Upper lobe of left lung (tissue), 6 donors: ENCODE results near the gene MAGEL2. TPM values are rescaled to one million over a fixed set of nuclear protein-coding genes. Genes with fewer than 3 reads are reported as not detected.

ENCODE experiments used
- ATAC-seq, 2 donors: fragments of 200-7000 bp; cut with Tn5 transposase; one replicate each; pipeline ENCODE4 v1.9.1; 2022; ENCODE audit warnings: mild to moderate bottlenecking in 2 of 2, moderate library complexity in 2 of 2; ENCODE audit not compliant: low FRiP score in 2 of 2
- DNase-seq, 2 donors: peaks; one replicate each; pipeline ENCODE4 v3.0.0-alpha.2; 2019 to 2020
- H3K27ac ChIP-seq, 4 donors: fragments of 200-600 bp; sonication (generic); one replicate each; pipeline ENCODE4 v1.5.1; 2016 to 2019
- H3K27me3 ChIP-seq, 4 donors: fragments of 200-600 bp; sonication (generic); one replicate each; pipeline ENCODE4 v1.5.1; 2017 to 2019
- H3K36me3 ChIP-seq, 4 donors: fragments of 200-600 bp; sonication (generic); one replicate each; pipeline ENCODE4 v1.5.1; 2016 to 2019
- H3K4me1 ChIP-seq, 4 donors: fragments of 200-600 bp; sonication (generic); one replicate each; pipeline ENCODE4 v1.5.1; 2018 to 2019
- H3K4me3 ChIP-seq, 4 donors: fragments of 200-600 bp; sonication (generic); one replicate each; pipeline ENCODE4 v1.5.1; 2017 to 2019; ENCODE audit warnings: mild to moderate bottlenecking in 2 of 4, moderate library complexity in 1 of 4
- H3K9me3 ChIP-seq, 4 donors: fragments of 200-600 bp; sonication (generic); one replicate each; pipeline ENCODE4 v1.5.1; 2018 to 2019
- EP300 ChIP-seq, 4 donors: sonication (generic); formaldehyde crosslinking; IDR thresholded peaks; one replicate each; pipeline ENCODE4 v1.5.1; 2017; ENCODE audit warnings: antibody characterized with exemption in 4 of 4, control low read depth in 2 of 4
- POLR2A ChIP-seq, 4 donors: fragments of 450-650 bp; IDR thresholded peaks; one replicate each; pipeline ENCODE4 v1.5.1; 2016 to 2017; ENCODE audit warnings: antibody characterized with exemption in 4 of 4, mild to moderate bottlenecking in 2 of 4
- POLR2AphosphoS5 ChIP-seq, 2 donors: sonication (generic); formaldehyde crosslinking; IDR thresholded peaks; one replicate each; pipeline ENCODE4 v1.5.1; 2017; ENCODE audit warnings: antibody characterized with exemption in 2 of 2
- WGBS, 2 donors: methylation state at CpG; one replicate each; pipeline ENCODE4 v1.1.5; 2017 to 2018; 5-methylcytosine and 5-hydroxymethylcytosine counted together
- total RNA-seq, 6 donors: library from RNA; depleted of rRNA in 4 of 6; stranded (reverse); fragments of >200 nt in 4 of 6; gene quantifications; one replicate each; pipeline versions ENCODE4 v1.1.0 to v1.2.1, GENCODE V29; 2016 to 2021
- TF ChIP-seq, protein P1 (sequence below), 6 experiments: fragments of 450-650 bp in 4 of 6; fragments of 200-600 bp in 2 of 6; sonication (generic) in 2 of 6; IDR thresholded peaks; one replicate each; pipeline ENCODE4 v1.5.1; 2016 to 2019; ENCODE audit warnings: antibody characterized with exemption in 6 of 6
- donor health status: DM: no; HTN: no; CAD: no; lungs with moderate emphysema.
- donor health status: DM: no; HTN: yes; CAD: no; lungs with severe emphysema.

MAGEL2 gene
- total RNA-seq, 6 donors from 2014 or later = 0.14 to 0.24 TPM; not detected in 4

DNA sequence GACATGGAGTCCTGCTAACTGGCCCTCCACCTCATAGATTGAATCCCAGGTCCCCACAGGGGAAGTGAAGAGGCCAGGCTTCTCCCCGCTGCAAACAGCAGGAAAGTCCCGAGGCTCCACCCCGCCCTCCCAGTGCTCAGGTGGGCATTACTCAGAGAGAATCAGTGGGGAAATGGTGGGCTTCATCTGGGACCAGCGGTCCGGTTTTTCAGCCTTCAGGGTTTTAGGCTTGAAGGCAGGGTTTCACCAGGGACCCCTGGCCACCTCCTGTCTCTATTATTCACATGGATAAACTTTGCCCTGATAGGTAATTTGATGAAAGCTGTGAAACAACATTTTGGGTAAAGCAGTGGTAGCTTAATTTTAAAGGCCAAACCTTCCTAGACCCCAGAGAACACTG, 50.9 kb downstream of the MAGEL2 start:
- 72 to 100% methylated on average over 2 to 5 of the region's 5 CpGs for WGBS, 2 donors
- no peak for DNase-seq
- Histone ChIP-seq H3K4me1 (no peaks in the 10 kb centered on the region), H3K27me3 (no peaks in the 10 kb centered on the region), H3K4me3 (no peak overlapping the region), H3K36me3 (no peaks in the 10 kb centered on the region), H3K9me3 (no peaks in the 10 kb centered on the region), H3K27ac (no peak overlapping the region)
- TF ChIP-seq, protein P1, sequence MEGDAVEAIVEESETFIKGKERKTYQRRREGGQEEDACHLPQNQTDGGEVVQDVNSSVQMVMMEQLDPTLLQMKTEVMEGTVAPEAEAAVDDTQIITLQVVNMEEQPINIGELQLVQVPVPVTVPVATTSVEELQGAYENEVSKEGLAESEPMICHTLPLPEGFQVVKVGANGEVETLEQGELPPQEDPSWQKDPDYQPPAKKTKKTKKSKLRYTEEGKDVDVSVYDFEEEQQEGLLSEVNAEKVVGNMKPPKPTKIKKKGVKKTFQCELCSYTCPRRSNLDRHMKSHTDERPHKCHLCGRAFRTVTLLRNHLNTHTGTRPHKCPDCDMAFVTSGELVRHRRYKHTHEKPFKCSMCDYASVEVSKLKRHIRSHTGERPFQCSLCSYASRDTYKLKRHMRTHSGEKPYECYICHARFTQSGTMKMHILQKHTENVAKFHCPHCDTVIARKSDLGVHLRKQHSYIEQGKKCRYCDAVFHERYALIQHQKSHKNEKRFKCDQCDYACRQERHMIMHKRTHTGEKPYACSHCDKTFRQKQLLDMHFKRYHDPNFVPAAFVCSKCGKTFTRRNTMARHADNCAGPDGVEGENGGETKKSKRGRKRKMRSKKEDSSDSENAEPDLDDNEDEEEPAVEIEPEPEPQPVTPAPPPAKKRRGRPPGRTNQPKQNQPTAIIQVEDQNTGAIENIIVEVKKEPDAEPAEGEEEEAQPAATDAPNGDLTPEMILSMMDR (IDR thresholded peaks at IDR 0.05) = no peak
- TF ChIP-seq POLR2A (IDR thresholded peaks at IDR 0.05) (no peak), POLR2AphosphoS5 (IDR thresholded peaks at IDR 0.05) (no peak), EP300 (IDR thresholded peaks at IDR 0.05) (no peak)
- no peak for ATAC-seq

DNA sequence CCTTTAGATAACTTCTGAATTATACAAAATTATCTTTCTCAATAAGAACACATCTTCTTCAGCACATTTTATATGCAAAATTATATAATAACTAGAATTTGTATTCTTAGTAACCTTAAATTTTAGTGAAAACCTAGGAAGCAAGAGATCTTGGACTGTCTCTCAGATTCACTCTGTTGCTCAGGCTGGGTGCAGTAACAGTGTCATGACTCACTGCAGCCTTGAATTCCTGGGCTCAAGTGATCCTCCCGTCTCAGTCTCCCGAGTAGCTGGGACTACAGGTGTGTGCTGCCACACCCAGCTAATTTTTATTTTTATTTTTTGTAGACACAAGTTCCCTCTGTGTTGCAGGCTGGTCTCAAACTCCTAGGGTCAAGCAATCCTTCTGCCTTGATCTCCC, 52.3 kb downstream of the MAGEL2 start:
- H3K4me3 ChIP-seq = no peak overlapping the region
- no peaks in the 10 kb centered on the region for H3K36me3 ChIP-seq
- TF ChIP-seq POLR2AphosphoS5 (IDR thresholded peaks at IDR 0.05) = no peak
- no peak overlapping the region for H3K27ac ChIP-seq
- 40 to 51% methylated on average over 2 of the region's 2 CpGs for WGBS, 2 donors
- DNase-seq (no peak), ATAC-seq (no peak)
- no peaks in the 10 kb centered on the region for H3K4me1 ChIP-seq
- no peaks in the 10 kb centered on the region for H3K27me3 ChIP-seq
- no peaks in the 10 kb centered on the region for H3K9me3 ChIP-seq

DNA sequence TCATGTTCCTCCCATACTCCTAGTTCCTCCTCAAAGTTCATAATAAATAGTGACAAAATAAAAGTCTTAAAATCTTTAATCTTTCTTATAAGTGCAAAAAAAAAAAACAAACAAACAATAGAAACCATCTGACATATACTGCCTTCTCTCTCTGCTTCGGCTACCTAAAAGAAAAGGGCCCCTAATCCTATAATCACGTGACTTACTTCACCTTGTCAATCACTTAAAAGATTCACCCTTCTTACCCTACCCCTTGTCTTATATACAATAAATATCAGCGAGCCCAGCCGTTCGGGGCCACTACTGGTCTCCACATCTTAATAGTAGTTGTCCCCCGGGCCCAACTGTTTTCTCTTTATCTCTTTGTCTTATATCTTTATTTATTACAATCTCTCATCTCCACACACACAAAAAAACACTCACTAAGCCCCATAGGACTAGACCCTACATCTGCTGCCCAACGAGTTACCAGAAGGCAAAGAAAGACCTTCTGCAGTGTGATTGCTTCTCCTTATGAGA, 53.4 kb downstream of the MAGEL2 start:
- WGBS, 2 donors = 76 to 78% methylated on average over 7 of the region's 7 CpGs
- no peak for DNase-seq
- H3K27ac ChIP-seq = no peak overlapping the region

More for the DNA sequence above, 53.4 kb downstream of the MAGEL2 start:
- no peaks in the 10 kb centered on the region for H3K9me3 ChIP-seq
- no peak for ATAC-seq
- no peaks in the 10 kb centered on the region for H3K4me1 ChIP-seq
- H3K4me3 ChIP-seq = no peak overlapping the region
- no peaks in the 10 kb centered on the region for H3K27me3 ChIP-seq
- TF ChIP-seq POLR2AphosphoS5 (IDR thresholded peaks at IDR 0.05) = no peak
- TF ChIP-seq POLR2A (IDR thresholded peaks at IDR 0.05) = no peak
- no peak for TF ChIP-seq EP300 (IDR thresholded peaks at IDR 0.05)
- TF ChIP-seq, protein P1 (IDR thresholded peaks at IDR 0.05) = no peak
- no peaks in the 10 kb centered on the region for H3K36me3 ChIP-seq

Other genes starting within 250 kb of the MAGEL2 start
- gene GOLGA6L2, start 200.6 kb downstream of the MAGEL2 start, total RNA-seq = not detected
- 1 to 10 TPM in 2 of 6 donors, under 1 TPM in 1, not detected in 3; 0.55 to 2.3 (median 2.1) TPM for gene MKRN3, start 82.2 kb downstream of the MAGEL2 start, total RNA-seq
- 10 to 100 TPM; 11.5 to 44.5 (median 29.2) TPM for gene NDN, start 39.4 kb upstream of the MAGEL2 start, total RNA-seq